Neural cell (in vitro differentiated cells): ENCODE results near the gene ELFN1. TPM values are rescaled to one million over a fixed set of nuclear protein-coding genes. Genes with fewer than 3 reads are reported as not detected.

Source experiments
- H2AFZ ChIP-seq: fragments of 200-600, 300-800 bp; sonication (generic), shearing (Covaris generic); 2 replicates; pipeline ENCODE4 v1.6.0; 2014; ENCODE audit warnings: low read depth, mild to moderate bottlenecking, antibody characterized with exemption, low read length, moderate library complexity
- H3F3A ChIP-seq: fragments of 200-600 bp; shearing (Covaris generic); 2 replicates; pipeline ENCODE4 v1.6.1; 2016; ENCODE audit warnings: mild to moderate bottlenecking, moderate library complexity, mixed read lengths, antibody characterized with exemption, low read length; ENCODE audit not compliant: insufficient read depth, poor library complexity, severe bottlenecking
- H3K27ac ChIP-seq: fragments of 200-600, 300-800 bp; sonication (generic), shearing (Covaris generic); 2 replicates; pipeline ENCODE4 v1.5.1; 2014; ENCODE audit warnings: mild to moderate bottlenecking, low read length, moderate library complexity
- H3K27me3 ChIP-seq: fragments of 300-800, 200-600 bp; sonication (generic), shearing (Covaris generic); 2 replicates; pipeline ENCODE4 v1.6.0; 2014; ENCODE audit warnings: mild to moderate bottlenecking, low read depth, low read length, moderate library complexity; ENCODE audit not compliant: insufficient read depth
- H3K36me3 ChIP-seq: fragments of 300-800, 200-600 bp; sonication (generic), shearing (Covaris generic); 2 replicates; pipeline ENCODE4 v1.5.1; 2014; ENCODE audit warnings: mild to moderate bottlenecking, antibody characterized with exemption, low read length, moderate library complexity; ENCODE audit not compliant: insufficient read depth
- H3K4me2 ChIP-seq: fragments of 300-800, 200-600 bp; sonication (generic), shearing (Covaris generic); 2 replicates; pipeline ENCODE4 v1.6.0; 2014; ENCODE audit warnings: mild to moderate bottlenecking, low read length
- H3K4me3 ChIP-seq: fragments of 300-800, 200-600 bp; sonication (generic), shearing (Covaris generic); 2 replicates; pipeline ENCODE4 v1.5.1; 2014; ENCODE audit warnings: mild to moderate bottlenecking, low read length, moderate library complexity
- H3K79me2 ChIP-seq: fragments of 200-600 bp; shearing (Covaris generic); replicated peaks from 2 replicates; pipeline ENCODE4 v1.6.0; 2014; ENCODE audit warnings: mild to moderate bottlenecking, low read length, moderate library complexity; ENCODE audit not compliant: insufficient read depth
- H3K9ac ChIP-seq: fragments of 300-800, 200-600 bp; sonication (generic), shearing (Covaris generic); 2 replicates; pipeline ENCODE4 v1.6.1; 2016; ENCODE audit warnings: mild to moderate bottlenecking, low read length, mixed read lengths
- H3K9me2 ChIP-seq: fragments of 200-600 bp; shearing (Covaris generic); 2 replicates; pipeline ENCODE4 v1.6.1; 2016; ENCODE audit warnings: mild to moderate bottlenecking, low read length, mixed read lengths; ENCODE audit not compliant: insufficient read depth
- H3K9me3 ChIP-seq: fragments of 200-600, 300-800 bp; sonication (generic), shearing (Covaris generic); 2 replicates; pipeline ENCODE4 v1.6.1; 2016; ENCODE audit warnings: mild to moderate bottlenecking, mixed run types, low read length, moderate library complexity, mixed read lengths
- H4K20me1 ChIP-seq: fragments of 200-600 bp; shearing (Covaris generic); 2 replicates; pipeline ENCODE4 v1.6.1; 2016; ENCODE audit warnings: mild to moderate bottlenecking, mixed run types; ENCODE audit not compliant: insufficient read depth
- CTCF ChIP-seq: fragments of 450-650 bp; IDR thresholded peaks from 2 replicates; pipeline ENCODE4 v1.5.1; 2014; ENCODE audit warnings: antibody characterized with exemption, mild to moderate bottlenecking, moderate library complexity; ENCODE audit not compliant: poor library complexity, severe bottlenecking
- EP300 ChIP-seq: fragments of 450-650 bp; conservative IDR thresholded peaks from 2 replicates; pipeline ENCODE4 v1.6.1; 2014; ENCODE audit warnings: antibody characterized with exemption, mild to moderate bottlenecking, moderate library complexity; ENCODE audit not compliant: poor library complexity, severe bottlenecking
- EZH2 ChIP-seq: fragments of 200-600, 300-800 bp; shearing (Covaris generic), sonication (generic); IDR thresholded peaks from 2 replicates; pipeline ENCODE4 v1.6.1; 2014; ENCODE audit warnings: antibody characterized with exemption, low read length, borderline replicate concordance, mild to moderate bottlenecking; ENCODE audit not compliant: insufficient read depth, poor library complexity, severe bottlenecking
- MXI1 ChIP-seq: fragments of 450-650 bp; conservative IDR thresholded peaks from 2 replicates; pipeline ENCODE4 v1.6.1; 2014; ENCODE audit warnings: antibody characterized with exemption, mild to moderate bottlenecking; ENCODE audit not compliant: poor library complexity, severe bottlenecking
- POLR2AphosphoS5 ChIP-seq: IDR thresholded peaks from 2 replicates; pipeline ENCODE4 v1.6.1; 2012
- RAD21 ChIP-seq: fragments of 450-650 bp; conservative IDR thresholded peaks from 2 replicates; pipeline ENCODE4 v1.6.1; 2014; ENCODE audit warnings: antibody characterized with exemption, mild to moderate bottlenecking, moderate library complexity
- REST ChIP-seq: IDR thresholded peaks from 2 replicates; pipeline ENCODE4 v1.6.1; 2012; ENCODE audit warnings: borderline replicate concordance
- SMC3 ChIP-seq: fragments of 450-650 bp; conservative IDR thresholded peaks from 2 replicates; pipeline ENCODE4 v1.6.1; 2014; ENCODE audit warnings: antibody characterized with exemption, mild to moderate bottlenecking, moderate library complexity; ENCODE audit not compliant: poor library complexity
- TAF1 ChIP-seq: IDR thresholded peaks from 2 replicates; pipeline ENCODE4 v1.6.1; 2012; ENCODE audit warnings: low read depth
- polyA plus RNA-seq: library from polyadenylated mRNA; depleted of rRNA; stranded (reverse); fragments of >200 nt; gene quantifications from 2 replicates; pipeline ENCODE4 v1.2.3, GENCODE V29; 2014

ELFN1 gene
- polyA plus RNA-seq, 1 donor from 2014 or later: 11.8 TPM

DNA sequence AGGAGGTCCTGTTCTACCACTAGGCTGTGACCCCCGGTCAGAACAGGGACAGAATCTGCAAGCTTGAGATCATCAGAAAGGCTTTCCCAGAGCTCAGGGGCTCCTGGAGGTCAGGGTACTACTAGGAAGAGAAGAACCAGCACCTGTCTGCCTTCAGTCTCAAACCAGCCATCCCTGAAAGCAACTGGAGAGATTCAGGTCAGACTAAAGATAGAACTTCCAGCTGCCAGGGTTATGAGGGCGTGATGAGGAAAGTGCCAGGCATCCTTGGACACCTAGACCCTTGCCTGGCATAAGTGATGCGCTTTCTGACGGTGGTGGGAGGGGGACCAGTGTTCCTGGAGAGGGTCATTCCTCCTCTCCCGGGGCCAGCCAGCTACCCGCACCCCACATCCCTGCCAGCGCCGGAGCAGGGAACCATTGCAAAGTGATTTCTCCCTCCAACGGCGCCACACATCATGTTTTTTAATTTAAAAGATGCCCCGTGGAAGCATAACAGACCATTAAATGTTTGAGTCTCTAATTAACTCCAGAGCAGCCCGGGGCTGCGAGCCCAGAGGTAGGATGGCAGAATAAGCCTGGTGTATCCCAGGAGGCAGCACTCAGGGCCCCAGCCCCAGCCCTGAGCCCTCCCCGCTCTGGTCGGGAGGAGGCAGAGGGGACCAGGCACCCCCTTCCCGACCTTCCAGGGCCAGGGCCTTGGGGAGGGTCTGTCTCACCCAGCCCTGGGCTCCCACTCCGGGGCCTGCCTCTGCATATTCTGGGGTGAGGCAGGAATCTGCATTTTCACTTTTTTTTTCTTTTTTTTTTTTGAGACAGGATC lies 64.0 kb downstream of the ELFN1 start:
- no peak overlapping the region for H3K4me3 ChIP-seq
- H3K9me3 ChIP-seq: no peaks in the 10 kb centered on the region
- H2AFZ ChIP-seq: no peak overlapping the region
- H4K20me1 ChIP-seq: no peaks in the 10 kb centered on the region
- H3K79me2 ChIP-seq: no peaks in the 10 kb centered on the region
- no peak overlapping the region for H3K9ac ChIP-seq
- peaks cover 3% of the 10 kb centered on the region for H3K36me3 ChIP-seq
- H3K27me3 ChIP-seq: no peaks in the 10 kb centered on the region
- no peaks in the 10 kb centered on the region for H3F3A ChIP-seq
- TF ChIP-seq POLR2AphosphoS5 (no peak), CTCF (no peak), SMC3 (no peak), TAF1 (no peak), REST (no peak), MXI1 (no peak), RAD21 (no peak), EP300 (no peak)
- no peaks in the 10 kb centered on the region for H3K9me2 ChIP-seq
- H3K4me2 ChIP-seq: no peak overlapping the region
- H3K27ac ChIP-seq: no peak overlapping the region

DNA sequence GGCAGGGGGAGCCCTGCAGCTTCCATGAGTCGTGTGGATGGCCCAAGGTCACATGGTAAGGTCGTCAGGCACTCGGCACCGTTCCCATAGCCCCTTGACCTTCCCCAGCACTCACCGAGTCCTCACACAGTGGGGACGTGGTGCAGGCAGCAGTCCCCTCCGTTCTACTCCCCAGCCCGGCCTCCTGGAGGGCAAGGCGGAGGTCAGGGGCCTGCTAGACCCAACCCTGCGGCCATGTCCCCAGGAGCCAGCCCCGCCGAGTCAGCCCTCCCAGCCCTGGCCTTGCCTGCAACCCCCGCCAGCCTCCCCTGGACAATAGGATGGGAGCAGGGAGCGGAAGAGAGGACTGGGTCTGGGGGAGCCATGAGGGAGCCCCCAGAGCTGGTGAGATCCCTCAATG lies 65.2 kb downstream of the ELFN1 start:
- no peaks in the 10 kb centered on the region for H3K9me3 ChIP-seq
- H3K79me2 ChIP-seq: no peaks in the 10 kb centered on the region
- no peak for TF ChIP-seq EP300
- no peak for TF ChIP-seq SMC3
- TF ChIP-seq TAF1: no peak
- TF ChIP-seq MXI1: no peak
- TF ChIP-seq CTCF: no peak
- TF ChIP-seq RAD21: no peak
- no peak for TF ChIP-seq REST
- no peak for TF ChIP-seq EZH2
- TF ChIP-seq POLR2AphosphoS5: no peak
- H3K36me3 ChIP-seq: no peaks in the 10 kb centered on the region
- H3K9me2 ChIP-seq: no peaks in the 10 kb centered on the region
- H4K20me1 ChIP-seq: no peaks in the 10 kb centered on the region
- H3K4me2 ChIP-seq: no peak overlapping the region
- no peak overlapping the region for H3K4me3 ChIP-seq
- H3F3A ChIP-seq: no peaks in the 10 kb centered on the region
- H3K27me3 ChIP-seq: no peaks in the 10 kb centered on the region
- no peak overlapping the region for H2AFZ ChIP-seq
- H3K27ac ChIP-seq: no peak overlapping the region
- H3K9ac ChIP-seq: no peak overlapping the region
